ENCODE data around the gene DYRK3. TPM values are rescaled to one million over a fixed set of nuclear protein-coding genes. Genes with fewer than 3 reads are reported as not detected.

The DYRK3 gene
- total RNA-seq, 1 donor from 2014 or later, result 7.1 TPM

DNA sequence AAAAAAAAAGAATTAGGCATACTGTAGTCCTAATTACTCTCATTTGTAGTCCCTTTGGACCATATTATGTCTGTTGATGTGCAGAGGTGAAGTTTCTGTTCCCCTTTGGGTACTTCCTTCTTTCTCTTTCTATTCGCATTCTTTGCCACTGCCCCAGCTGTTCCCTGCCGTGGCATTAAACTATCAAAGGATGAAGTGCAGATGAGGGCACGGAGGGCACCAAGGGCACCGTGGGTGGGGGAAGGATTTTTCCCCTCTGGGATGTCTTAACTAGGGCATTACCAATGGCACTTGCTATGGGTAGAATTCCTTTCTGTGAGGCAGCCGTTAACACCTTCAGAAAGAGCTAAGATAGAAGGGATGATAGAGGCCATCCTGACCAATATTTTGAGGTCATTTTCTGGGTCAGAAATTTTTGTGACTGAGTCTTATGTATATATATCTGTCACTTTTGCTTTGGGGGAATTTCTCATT lies 44.4 kb downstream of the DYRK3 start:
- intact Hi-C loops (cut with micrococcal nuclease), result no loop called here

DNA sequence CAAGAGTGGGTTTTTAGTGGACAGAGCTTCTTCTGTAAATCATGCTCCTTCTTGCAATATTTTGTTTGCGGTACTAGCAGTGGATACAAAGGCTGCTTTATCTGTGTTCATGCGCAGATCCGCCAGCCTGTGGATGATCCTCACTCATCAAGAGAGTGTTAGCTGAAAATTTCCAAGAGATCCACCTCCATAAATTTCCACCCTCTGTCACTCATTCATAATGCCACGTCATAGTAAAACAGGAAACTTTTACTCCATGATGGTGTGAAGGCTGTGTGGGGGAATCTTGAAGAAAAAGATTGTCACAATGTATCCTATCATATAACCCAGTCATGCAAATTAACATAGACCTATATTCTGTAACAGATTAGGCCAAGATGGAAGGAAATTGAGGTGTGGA lies 44.9 kb downstream of the DYRK3 start:
- intact Hi-C loops (cut with micrococcal nuclease), result no loop called here

DNA sequence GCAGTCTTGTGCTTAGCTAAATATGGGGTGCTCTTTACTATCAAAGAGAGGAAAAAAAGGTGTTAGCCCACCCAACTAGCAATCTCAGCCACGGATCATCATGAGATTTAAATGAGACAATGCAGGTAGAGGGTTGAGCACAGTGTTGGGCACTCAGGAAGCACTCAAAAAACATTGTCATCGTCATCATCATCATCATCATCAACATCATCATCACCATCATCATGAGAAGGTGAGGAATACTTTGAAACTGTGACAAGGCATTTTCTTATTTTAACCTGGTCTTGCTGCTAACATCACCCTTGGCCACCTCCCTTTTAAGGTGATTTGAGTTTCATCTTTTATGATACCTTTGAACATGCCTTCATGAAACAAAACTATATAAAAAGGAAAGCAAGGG lies 46.0 kb downstream of the DYRK3 start:
- intact Hi-C loops (cut with micrococcal nuclease), result no loop called here

DNA sequence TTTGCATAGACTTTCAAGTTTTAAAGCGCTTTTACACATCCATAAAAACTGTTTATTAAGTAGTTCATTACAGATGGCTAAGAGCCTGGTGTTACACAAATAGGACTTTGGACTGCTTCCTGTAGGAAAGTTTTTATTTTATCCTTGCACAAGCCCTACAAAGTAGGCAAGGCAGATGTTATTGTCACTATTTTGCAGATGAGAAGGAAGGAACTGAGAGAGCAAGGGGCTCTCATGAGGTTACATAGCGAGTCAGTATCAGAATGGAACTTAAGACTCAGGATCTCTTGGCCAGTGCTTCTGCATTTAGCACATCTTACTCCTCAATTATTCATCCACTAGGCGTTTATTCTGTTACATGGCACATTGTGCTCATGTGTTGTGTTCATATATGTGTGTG lies 46.8 kb downstream of the DYRK3 start:
- intact Hi-C loops (cut with micrococcal nuclease), result no loop called here

DNA sequence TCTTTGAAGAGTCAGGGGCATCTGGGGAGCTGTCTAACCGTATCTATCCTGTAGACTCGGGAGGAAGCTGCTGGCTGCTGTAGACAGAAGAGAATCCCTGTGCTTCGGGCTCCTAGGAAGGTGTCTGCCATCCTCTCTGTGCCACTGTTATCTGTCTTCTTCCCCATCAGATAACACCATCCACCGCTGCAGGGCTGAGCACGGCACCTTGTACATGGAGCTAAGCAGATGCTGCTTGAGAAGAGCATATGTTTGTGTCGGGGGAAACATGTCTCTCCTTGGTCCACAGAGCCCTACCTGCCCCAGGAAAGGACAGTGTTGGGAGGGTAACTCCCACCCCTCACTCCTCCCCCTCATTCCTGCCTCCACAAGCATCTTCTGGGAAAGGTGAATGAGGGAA lies 48.0 kb downstream of the DYRK3 start:
- intact Hi-C loops (cut with micrococcal nuclease), result no loop called here

DNA sequence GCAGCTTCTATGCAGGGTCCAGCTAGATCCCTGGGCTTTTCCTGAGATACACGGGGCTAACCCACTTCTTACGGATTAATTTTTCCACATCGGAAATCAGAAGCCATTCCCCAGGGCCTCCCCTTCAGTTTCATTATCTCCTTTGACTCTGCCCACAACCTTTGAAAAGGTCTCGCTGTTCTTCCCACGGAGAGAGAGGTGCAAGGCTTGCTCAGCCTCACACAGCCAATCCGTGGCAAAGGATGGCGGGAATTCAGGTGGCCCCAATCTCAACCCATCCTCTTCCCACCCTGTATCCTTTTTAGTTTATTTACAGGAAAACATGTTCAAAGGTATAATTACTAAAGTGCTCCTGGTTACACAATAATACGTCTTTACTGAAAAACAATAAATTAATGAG lies 48.7 kb downstream of the DYRK3 start:
- intact Hi-C loops (cut with micrococcal nuclease), result loop anchor here (1.0 kb wide), 1 partner anchor 49 kb away; the partner anchor contains the start of gene DYRK3

DNA sequence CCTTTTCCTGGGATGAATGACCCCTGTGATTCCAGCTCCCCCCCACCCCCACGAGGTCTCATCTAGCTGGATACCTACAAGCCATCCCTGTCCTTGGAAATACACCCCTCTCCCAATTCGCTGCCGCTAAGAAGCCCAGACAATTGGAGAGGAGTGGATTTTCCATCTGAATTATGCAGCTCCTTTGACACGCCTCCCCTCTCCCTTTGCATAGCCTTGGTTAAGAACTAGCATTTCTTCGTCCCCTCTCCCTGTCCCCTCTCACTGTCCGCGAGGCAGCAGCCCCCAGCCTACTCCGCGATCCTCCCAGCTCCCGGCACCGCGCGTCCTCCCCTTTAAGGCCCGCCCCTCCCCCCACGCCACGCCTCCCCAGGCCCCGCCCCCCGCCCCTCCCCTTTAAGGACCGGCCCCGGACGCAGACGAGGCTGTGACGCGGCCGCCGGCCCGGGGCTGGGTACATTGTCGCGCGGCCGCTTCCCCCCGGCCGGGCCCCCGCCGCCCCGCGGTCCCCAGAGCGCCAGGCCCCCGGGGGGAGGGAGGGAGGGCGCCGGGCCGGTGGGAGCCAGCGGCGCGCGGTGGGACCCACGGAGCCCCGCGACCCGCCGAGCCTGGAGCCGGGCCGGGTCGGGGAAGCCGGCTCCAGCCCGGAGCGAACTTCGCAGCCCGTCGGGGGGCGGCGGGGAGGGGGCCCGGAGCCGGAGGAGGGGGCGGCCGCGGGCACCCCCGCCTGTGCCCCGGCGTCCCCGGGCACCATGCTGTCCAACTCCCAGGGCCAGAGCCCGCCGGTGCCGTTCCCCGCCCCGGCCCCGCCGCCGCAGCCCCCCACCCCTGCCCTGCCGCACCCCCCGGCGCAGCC lies 49.4 kb downstream of the DYRK3 start, which contains the start of gene MAPKAPK2:
MAPKAPK2 (plus strand) TSS at position 428 of the 856 bp plus-strand sequence; CDS start at position 753, 325 bp downstream.
- intact Hi-C loops (cut with micrococcal nuclease), result loop anchor here (1.0 kb wide), 1 partner anchor 49 kb away; the partner anchor contains the start of gene DYRK3

DNA sequence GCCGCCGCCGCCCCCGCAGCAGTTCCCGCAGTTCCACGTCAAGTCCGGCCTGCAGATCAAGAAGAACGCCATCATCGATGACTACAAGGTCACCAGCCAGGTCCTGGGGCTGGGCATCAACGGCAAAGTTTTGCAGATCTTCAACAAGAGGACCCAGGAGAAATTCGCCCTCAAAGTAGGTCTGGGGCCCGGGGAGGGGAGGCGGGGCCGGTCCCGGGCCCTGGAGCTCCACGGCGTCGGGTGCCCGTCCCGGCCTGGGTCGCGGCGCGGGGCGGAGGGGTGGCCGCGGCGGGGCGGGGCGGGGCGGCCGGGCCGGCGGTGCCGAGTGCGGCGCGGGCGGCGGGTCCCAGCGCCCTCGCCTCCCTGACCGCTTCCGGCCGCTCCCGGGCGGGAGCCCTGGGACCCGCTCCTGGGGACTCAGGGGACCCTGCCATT lies 50.0 kb downstream of the DYRK3 start:
- intact Hi-C loops (cut with micrococcal nuclease), result no loop called here

DNA sequence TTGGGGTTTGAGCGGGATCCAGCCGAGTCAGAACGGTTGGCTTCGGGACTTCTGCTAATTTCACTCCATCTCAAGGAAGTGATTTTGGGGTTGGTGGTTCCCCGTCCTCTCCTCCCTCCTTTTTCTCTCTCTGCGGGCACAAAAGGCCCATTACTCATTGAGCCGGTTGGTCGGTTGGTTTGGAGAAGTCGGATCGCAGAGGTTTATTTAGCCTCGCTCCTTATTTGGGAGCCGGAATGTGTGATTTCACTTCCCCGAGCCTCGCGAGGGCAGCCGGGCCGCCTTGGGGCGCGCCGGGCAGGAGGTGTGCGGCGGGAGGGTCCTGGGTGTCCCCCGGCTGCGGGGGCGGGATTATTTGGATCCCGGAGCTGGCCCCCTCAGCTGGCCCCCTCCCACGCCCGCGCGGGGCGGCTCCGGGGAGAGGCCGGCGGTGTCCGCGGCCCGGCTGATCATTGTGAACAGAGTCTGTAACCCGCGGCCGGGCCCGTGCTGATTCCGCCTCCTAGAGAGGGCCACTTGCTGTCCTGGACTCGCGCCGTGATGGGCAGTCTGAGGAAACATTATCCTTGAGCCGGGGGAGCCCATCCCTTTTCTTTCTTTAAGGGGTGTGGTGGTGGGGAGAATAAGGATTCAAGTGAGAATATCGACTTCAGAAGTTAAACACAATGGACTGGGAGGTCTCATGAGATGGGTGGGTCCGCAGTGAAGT lies 50.6 kb downstream of the DYRK3 start:
- intact Hi-C loops (cut with micrococcal nuclease), result loop anchor here (2.0 kb wide), 3 partner anchors 17 to 73 kb away; partner anchors contain the start of gene EIF2D

DNA sequence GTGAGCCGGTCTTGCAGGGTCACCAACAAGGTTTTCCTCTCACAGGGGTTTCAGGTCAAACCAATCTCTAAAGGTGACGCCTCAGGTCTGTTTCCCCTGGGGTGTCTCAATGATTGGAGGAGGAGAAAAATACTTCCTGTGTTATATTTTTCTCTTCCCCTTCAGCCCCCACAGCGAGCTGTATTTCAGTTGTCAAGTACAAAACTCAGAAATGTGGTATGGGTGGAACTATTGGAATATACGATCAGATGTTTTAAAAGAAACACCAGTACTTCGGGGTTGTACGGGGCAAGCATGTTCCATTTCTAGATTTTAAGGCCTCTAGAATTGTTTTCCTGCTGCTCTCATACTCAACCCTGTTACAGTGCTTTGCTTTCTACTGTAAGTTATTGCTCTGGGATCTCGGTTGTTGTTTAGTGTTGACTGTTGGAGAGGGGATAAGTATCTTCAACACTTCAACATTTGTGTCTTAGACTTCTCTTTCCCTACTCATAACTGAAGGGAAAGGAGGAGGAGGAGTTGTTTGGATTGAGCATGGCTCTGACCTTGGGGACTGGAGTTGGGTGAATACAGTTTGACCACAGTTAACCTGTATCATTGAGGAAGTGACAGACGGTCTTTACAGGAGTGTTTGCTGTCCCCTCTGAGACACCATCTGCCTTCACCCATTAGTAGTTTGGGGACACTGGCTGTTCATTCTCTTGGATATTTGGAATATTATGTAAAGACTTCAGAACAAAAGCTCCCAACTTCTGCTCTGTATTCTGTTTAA lies 51.3 kb downstream of the DYRK3 start:
- intact Hi-C loops (cut with micrococcal nuclease), result loop anchor here (2.0 kb wide), 3 partner anchors 16 to 74 kb away; partner anchors contain the start of gene EIF2D

DNA sequence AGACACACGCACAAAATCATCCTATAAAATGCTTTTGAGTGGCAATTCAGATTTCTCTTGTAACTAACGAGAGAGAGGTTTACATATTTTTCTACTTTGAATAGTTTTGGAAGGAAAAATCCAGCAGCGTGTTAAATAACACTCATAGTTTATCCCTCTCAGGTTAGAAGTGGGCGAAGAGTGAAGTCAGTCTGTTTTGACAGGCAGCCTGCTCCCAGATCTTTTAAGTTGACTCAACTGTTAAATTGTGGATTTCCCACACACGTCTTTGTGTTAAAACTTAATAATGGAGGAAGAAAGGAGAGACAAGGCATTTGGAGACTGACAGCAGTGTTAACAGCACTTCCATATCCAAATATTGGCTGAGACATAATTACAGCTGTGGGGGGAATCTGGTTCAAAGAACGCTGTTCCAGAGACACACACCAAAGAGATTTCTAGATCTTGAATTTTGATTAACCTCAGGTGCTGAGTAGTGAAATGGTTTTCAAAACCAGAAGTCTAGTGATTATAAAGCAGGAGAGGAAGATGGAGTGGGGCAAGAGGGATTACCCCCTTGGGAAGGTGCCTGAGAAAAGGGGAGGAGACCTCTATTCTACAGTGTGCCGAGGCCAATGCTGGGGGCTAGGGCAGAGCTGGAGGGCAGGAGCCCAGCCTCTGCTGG lies 52.0 kb downstream of the DYRK3 start:
- intact Hi-C loops (cut with micrococcal nuclease), result loop anchor here (2.0 kb wide), 3 partner anchors 15 to 75 kb away; partner anchors contain the start of gene EIF2D

DNA sequence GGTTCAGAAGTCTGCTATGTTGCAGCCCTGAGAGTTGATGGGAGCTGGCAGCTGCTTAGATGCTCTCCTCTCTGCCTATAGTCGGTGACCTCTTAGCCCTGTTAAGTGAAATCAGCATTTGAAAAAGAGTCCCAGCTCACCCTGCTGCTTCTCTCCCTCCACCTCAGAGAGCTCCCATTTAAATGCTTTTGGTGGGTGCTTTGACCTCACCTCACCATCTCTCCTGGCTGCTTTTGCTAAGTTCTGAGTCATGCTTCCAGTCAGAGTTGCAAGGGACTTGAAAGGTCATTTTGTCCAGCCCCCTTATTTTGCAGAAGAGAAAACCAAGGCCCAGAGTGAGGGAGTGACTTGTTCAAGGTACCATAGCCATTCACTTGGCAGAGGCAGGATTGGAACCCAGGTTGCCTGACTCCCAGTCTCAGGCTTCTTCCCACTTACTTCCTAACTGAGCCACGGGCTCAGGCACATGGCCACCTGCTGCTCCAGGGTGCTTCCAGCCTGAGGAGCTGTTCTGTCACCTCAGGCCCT lies 52.6 kb downstream of the DYRK3 start:
- intact Hi-C loops (cut with micrococcal nuclease), result loop anchor here (2.0 kb wide), 3 partner anchors 15 to 75 kb away; partner anchors contain the start of gene EIF2D

DNA sequence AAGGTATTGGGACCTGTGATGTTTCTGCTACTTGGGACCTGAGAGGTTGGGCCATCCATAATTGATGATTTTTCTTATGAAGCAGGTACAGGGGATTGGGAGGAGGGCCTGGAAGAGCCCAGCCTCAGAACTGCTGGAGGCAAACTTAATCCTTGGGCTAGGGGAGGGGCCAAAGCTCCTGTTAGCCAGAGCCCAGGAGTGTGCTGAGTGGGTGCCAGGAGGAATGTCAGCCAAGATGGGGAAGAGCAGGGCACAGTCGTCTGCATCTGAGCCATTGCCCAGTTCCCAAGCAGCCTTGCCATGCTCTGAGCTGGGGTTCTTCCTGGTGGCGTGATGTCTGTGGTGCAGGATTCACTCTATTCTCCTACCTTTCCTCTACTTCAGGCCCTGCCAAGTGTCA lies 55.2 kb downstream of the DYRK3 start:
- intact Hi-C loops (cut with micrococcal nuclease), result no loop called here

DNA sequence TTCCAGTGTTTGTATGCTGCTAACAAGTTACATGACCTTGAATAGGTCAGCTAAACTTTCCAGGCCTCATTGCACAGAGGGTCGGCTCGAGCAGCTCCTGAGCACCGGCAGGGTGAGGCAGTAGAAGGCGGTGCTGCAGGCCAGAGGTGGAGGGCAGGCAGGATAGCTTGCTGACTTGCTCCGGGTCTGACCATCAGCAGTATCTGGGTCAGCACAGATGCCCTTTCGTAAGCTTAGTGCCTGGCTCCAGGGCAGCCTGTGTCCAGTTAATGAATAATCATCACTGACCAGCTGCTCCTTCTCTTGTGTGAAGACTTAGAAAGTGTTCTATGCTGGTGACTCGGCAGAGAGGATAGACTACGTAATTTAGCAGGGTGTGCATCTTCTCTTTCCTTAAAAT lies 56.3 kb downstream of the DYRK3 start:
- intact Hi-C loops (cut with micrococcal nuclease), result no loop called here

DNA sequence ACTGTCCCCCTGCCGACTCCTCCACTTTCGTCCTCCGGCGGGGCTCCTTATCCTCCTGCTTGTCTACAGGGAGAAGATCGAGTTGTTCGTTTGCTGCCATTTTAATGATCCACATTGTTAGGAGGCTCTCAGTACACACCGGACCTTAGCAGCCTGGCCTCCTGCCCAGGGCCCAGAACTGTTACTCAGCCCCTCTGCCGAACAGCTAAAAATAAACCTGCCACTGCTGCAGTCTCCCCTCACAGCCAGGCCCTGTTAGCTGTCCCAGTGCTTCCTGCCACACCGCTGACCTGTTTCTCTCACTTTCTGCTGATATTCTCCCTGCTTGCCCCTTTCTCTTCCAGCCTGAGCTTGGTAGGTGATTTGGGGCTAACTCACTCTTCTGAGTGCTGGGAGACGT lies 57.7 kb downstream of the DYRK3 start:
- intact Hi-C loops (cut with micrococcal nuclease), result no loop called here

DNA sequence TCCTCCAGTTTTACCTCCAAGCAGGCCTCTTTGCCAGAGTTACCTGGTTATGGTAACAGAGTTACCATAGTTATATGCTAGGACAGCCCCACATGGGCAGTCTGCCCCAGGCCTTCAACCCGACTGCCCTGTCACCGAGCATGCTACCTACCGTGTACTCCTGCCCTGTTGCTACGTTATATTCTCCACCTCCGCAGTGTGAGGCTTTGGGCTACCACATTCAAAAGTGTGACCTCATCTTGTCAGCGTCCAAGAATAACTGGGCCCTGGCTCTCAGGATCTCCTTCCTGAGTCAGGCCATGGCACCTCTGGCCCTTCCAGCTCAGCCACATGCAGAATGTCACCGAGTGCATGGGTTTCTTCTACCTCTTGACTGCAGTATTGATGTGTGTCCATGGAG lies 58.3 kb downstream of the DYRK3 start:
- intact Hi-C loops (cut with micrococcal nuclease), result no loop called here

DNA sequence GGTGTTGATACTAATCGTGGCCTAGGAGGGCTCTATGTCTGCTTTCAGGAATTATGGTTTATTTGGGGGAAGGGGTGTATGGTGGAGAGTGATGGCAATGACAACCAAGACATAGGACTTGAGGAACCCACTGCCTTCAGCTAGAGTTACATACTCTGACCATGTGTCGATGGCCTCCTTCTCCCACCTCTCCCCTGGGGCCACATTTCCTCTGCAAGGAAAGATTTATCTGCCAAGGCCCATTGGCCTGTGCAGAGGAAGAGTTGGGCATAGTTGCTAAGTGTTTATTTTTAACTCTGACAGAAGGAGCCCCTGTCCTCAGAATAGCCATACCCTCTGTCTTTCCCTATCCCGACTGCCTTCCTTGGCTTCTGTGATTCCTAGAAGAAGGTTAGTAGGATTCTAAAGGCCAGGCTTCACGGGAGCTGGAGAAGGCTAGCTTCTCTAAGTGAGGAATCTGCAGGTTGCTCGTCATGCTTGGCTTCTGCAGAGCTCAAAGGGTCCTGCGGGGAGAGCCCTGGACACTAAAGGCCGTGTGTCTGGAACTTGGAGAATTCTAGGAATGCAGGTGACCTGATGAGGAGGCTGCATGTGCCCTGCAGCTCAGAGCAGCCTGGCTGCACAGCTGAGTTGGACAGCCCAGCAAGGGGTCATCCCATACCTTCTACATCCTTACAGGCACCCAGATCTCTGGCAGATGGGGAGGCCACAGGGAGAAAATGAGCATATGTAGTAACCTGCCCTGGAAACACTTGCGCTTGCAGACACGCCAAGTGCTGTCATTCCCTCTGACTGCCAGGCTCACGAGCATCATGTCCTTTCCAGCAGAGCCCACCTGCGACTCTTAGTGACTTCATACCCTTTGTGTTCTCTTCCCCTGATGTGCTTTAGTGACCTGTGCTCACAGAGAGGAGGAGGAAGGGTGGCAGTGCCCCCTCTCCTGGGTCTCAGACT lies 59.1 kb downstream of the DYRK3 start:
- intact Hi-C loops (cut with micrococcal nuclease), result no loop called here

DNA sequence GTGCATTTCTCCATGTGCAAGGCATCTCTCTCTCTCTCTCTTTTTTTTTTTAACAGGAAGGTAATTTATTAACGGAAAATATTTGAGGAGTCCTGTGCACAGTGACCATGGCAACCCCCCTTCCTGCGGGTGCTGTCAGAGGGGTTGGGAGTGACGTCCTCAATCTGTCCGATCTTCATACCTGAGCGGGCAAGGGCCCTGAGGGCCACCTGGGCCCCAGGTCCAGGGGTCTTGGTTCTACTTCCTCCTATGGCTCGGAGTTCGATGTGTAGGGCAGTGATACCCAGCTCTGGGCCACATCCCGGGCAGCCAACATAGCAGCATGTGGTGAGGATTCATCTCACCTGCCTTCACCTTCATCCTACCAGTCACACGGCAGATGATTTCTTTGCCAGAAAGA lies 60.4 kb downstream of the DYRK3 start:
- intact Hi-C loops (cut with micrococcal nuclease), result no loop called here

Measured in T-helper 2 cell treated with Interferon-gamma antibody and Interleukin-4, amounts not matched to agents 100 ng/mL and 5 ng/mL, for 36 hours (primary cell).